Thyroid gland (tissue), 4 donors: ENCODE measurements around the gene DIO3.

Experiments used
- CTCF ChIP-seq, 6 experiments: fragments of 200-600 bp in 3 of 6; fragments of 450-650 bp in 3 of 6; sonication (generic) in 3 of 6; IDR thresholded peaks; one replicate each; pipeline ENCODE4 v1.5.1; 2016 to 2019; ENCODE audit warnings: antibody characterized with exemption in 6 of 6, mild to moderate bottlenecking in 2 of 6, inconsistent platforms in 1 of 6, moderate library complexity in 1 of 6
- POLR2A ChIP-seq, 2 donors: fragments of 450-650 bp; IDR thresholded peaks; one replicate each; pipeline ENCODE4 v1.6.1; 2017; ENCODE audit warnings: antibody characterized with exemption in 2 of 2, mild to moderate bottlenecking in 2 of 2, moderate library complexity in 1 of 2

- TF ChIP-seq CTCF (IDR thresholded peaks at IDR 0.05) (no peak), POLR2A (IDR thresholded peaks at IDR 0.05) (no peak)
Measured at GRCh38 chr14:101540481-101541462, 20.5 kb upstream of the DIO3 start.
